22Rv1 (cell line): ENCODE data around the gene SUMF1.

Experiments used
- H3K27ac ChIP-seq: fragments of 450-650 bp; 2 replicates; pipeline ENCODE4 v1.5.1; 2017
- CTCF ChIP-seq: fragments of 450-650 bp; IDR thresholded peaks from 2 replicates; pipeline ENCODE4 v1.5.1; 2017; ENCODE audit warnings: mild to moderate bottlenecking
- ZFX ChIP-seq: fragments of 450-650 bp; IDR thresholded peaks from 2 replicates; pipeline ENCODE4 v1.6.1; 2017; ENCODE audit warnings: antibody characterized with exemption, borderline replicate concordance

SUMF1 gene

GRCh38 chr3:4429648-4430350 is 37.3 kb downstream of the SUMF1 start:
- TF ChIP-seq CTCF (no peak), ZFX (no peak)

GRCh38 chr3:4426782-4427344 is 40.2 kb downstream of the SUMF1 start:
- TF ChIP-seq ZFX: no peak
- TF ChIP-seq CTCF: no peak

More at GRCh38 chr3:4429648-4430350, 37.3 kb downstream of the SUMF1 start:
- H3K27ac ChIP-seq: no peak overlapping the region

GRCh38 chr3:4426261-4426781 is 40.7 kb downstream of the SUMF1 start:
- TF ChIP-seq ZFX (no peak), CTCF (no peak)
- H3K27ac ChIP-seq: no peak overlapping the region

More at GRCh38 chr3:4426782-4427344, 40.2 kb downstream of the SUMF1 start:
- no peak overlapping the region for H3K27ac ChIP-seq

- TF ChIP-seq ZFX: no peak
- H3K27ac ChIP-seq: no peak overlapping the region
Observed at GRCh38 chr3:4425707-4426106, 41.4 kb downstream of the SUMF1 start.

- no peak overlapping the region for H3K27ac ChIP-seq
- no peak for TF ChIP-seq CTCF
- TF ChIP-seq ZFX: no peak
Observed at GRCh38 chr3:4425055-4425454, 42.0 kb downstream of the SUMF1 start.

GRCh38 chr3:4421121-4421520 is 45.9 kb downstream of the SUMF1 start:
- no peak overlapping the region for H3K27ac ChIP-seq
- TF ChIP-seq ZFX: no peak
- TF ChIP-seq CTCF: no peak

- no peak overlapping the region for H3K27ac ChIP-seq
- TF ChIP-seq ZFX: no peak
- no peak for TF ChIP-seq CTCF
Observed at GRCh38 chr3:4419920-4420319, 47.1 kb downstream of the SUMF1 start.

- no peak overlapping the region for H3K27ac ChIP-seq
- no peak for TF ChIP-seq CTCF
- no peak for TF ChIP-seq ZFX
Observed at GRCh38 chr3:4419386-4419785, 47.7 kb downstream of the SUMF1 start.
